HG02852 (cell line): ENCODE measurements around the gene SLC44A5.
"Not testable (repeated sequence)": the region's sequence is repeated elsewhere in the genome, so short reads cannot be mapped to it uniquely, and the experiment has no call there.

Experiments used
- ATAC-seq: cut with Tn5 transposase; IDR thresholded peaks from one replicate; pipeline ENCODE4 v1.9.1; 2021; ENCODE audit warnings: mild to moderate bottlenecking, moderate library complexity; ENCODE audit not compliant: unreplicated experiment

Gene SLC44A5

DNA sequence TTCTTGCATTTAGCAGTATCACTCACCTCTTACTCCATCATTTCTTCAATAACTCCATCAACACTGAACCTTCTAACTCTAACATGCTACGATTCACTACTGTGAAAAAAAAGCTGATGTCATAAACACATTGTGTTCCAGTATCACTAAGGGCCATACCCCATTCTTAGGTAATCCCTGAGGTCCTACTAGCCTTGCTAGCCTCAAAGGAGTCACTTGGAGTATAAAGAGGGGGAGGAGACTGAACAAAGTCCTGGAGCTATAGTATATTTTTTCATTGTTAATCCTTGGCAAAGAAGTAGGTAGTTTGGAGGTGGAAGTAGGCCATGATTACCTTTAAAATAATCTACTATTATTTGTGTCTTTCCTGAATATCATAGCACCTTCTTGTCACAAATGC lies at the start of gene SLC44A5:
TSS of gene SLC44A5 (minus strand) at position 101 of the 400 bp plus-strand sequence. CDS start 69,667 bp downstream, outside the sequence.
- no peak for ATAC-seq

DNA sequence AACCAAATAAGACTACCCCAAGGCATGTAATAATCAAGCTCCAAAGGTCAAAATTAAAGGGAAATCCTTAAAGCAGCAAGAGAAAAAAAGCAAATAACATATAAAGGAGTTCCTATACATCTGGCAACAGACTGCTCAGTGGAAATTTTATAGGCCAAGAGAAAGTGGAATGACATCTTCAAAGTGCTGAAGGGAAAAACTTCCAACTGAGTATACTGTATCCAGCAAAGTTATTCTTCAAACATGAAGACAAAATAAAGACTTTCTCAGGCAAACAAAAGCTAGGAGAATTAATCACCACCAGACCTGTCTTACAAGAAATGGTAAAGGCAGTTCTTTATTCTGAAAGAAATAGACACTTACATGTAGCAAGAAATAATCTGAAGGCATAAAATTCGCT lies 45.0 kb upstream of the SLC44A5 start:
- ATAC-seq = no peak

DNA sequence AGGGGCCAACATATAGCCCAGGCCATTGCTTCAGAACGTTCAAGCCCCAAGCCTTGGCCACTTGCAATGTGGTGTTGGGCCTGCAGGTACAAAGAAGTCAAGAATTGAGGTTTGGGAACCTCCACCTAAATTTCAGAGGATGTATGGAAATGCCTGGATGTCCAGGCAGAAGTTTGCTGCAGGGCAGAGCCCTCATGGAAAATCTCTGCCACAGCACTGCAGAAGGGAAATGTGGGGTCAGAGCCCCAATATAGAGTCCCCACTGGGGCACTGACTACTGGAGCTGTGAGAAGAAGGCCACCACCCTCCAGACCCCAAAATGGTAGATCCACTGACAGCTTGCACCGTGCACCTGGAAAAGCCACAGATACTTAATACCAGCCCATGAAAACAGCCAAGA lies 36.3 kb upstream of the SLC44A5 start:
- not testable (repeated sequence) for ATAC-seq

DNA sequence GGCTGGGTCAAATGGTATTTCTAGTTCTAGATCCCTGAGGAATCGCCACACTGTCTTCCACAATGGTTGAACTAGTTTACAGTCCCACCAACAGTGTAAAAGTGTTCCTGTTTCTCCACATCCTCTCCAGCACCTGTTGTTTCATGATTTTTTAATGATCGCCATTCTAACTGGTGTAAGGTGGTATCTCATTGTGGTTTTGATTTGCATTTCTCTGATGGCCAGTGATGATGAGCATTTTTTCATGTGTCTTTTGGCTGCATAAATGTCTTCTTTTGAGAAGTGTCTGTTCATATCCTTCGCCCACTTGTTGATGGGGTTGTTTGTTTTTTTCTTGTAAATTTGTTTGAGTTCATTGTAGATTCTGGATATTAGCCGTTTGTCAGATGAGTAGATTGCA lies 34.2 kb upstream of the SLC44A5 start:
- ATAC-seq = not testable (repeated sequence)

DNA sequence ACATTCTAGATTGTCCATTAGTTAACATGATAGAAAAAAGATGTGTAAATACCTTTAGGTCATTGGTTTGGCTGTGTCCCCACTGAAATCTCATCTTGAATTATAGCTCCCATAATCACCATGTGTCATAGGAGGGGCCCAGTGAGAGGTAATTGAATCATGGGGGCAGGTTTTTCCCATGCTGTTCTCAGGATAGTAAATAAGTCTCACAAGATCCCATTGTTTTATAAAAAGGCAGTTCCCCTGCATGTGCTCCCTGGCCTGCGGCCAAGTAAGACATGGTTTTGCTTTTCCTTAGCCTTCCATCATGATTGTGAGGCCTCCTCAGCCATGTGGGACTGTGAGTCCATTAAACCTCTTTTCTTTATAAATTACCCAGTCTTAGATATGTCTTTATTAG lies 32.5 kb upstream of the SLC44A5 start:
- no peak for ATAC-seq

DNA sequence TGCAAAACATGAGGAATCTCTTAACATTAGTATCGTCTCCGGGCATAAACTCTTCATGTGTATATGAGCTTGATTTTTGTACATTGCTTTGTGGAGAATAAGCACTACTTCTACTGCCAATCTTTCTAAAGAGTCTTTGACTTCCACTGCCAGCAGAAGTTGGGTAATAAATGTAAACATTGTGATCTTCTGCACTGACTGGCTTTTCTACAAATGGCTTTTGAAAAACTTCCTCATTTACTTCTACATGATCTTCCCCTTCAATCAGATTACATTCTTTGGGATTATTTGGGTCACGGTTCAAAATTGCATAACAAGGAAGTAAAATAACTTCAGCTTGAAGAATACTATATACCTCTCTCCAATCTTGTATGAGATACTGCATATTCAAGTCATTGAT lies 30.4 kb upstream of the SLC44A5 start:
- no peak for ATAC-seq

DNA sequence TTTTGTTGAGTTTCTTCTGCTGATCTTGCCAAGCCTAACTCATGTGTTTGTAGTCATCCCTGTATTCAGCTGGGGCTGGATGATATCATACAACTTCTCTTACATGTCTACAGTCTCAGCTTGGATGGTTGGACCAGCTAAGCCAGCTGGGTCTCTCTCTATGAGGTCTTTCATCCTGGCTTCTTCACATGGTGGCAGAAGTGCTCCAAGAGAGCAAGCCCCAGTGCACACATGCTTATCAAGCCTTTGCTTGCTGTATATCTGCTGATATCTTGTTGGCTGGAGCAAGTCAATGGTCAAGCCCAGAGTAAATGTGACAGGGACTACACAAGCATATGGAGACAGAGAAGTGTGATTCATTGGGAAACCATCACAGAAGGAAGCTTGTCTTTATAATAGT lies 29.2 kb upstream of the SLC44A5 start:
- no peak for ATAC-seq

DNA sequence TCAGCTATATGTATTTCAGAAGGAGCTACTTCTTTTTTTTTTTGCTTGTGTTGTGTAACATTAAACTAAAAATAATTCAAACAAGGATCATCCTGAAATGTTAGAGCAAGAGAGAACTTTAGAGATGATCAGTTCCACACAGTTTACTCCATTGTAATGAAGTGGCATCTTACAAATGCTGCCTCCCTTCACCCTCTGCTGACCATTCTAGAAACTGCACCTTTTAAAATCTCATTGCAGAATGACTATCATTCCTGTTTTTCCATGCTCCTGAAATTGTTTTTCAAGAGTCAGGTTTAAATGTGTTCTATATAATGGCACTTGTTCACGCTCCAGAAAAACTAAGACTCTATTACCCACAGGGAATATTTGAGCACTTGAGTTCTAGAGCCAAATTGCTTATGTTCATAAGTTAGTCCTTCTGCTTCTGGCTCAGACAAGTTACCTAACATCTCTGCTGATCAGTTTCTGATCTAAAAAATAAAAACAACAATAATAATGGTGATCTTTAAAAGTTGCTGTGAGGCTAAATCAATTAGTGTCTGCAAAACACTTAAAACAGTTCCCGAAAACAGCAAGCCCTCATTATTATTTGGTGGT lies 21.5 kb upstream of the SLC44A5 start:
- peak; percentile 75 for ATAC-seq

DNA sequence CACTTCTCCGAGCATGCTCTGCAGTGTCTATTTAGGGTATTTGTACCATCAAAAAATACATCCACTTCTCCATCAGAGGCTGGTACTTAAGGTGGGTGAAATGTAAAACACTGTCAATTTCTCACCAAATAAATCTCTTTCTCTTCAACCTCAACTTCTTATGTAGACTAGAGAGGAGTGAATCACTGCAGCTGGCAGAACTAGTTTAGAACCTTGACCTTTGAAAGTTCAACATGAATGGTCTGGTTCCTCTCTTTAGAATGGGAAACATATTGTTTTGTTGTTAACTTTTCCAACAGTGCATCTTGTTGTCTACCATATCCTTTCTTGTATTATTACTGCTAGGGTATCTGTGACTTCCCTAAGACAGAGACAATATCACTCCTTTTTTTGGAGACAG lies 20.1 kb upstream of the SLC44A5 start:
- ATAC-seq = no peak

DNA sequence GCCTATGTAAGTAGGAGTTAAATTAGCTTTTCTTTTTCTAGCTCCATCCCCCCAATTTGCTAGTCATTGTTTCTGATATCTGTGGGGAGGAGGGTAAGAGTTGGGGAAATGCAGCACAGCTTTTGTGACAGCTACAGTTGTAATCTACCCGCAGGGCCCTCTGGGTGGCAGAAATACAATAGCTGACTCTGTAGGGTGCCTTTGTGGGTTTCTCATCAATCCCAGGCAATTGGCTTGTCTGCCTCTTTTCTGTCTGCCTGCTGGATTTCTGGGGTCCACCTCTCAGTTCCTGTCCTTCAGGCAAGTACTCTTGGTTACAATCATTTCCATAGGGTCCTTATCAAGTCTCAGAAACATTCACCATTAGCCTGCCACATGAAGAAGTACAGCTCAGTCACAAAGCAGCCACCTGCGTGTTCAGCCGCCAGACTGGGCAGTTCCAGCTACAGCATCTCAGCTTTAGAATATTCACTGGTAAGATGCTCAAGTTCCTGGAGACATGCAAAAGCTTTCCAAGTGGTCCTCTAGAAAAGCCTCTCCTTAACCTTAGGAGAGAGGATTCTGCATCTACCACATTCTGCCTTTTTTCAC lies 19.2 kb upstream of the SLC44A5 start:
- ATAC-seq = no peak

DNA sequence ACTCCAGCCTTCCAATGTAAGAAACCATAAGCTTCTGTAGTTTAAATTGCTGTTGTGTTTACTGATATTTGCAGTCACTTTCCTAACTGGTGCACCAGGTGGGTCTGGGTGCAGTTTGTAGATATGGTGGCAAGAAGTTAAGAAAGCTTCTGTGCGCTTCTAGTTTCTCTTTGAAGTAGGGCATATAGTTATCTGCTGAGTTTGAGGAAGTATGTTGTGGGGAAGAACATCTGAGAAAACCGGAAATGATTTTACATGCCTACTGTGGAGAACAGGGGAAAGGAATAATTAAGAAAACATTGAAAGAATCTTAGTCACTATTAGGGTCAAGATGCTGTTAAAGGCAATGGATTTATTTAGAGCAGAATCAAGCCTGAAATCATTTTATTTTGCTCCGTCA lies 14.9 kb upstream of the SLC44A5 start:
- ATAC-seq = no peak

DNA sequence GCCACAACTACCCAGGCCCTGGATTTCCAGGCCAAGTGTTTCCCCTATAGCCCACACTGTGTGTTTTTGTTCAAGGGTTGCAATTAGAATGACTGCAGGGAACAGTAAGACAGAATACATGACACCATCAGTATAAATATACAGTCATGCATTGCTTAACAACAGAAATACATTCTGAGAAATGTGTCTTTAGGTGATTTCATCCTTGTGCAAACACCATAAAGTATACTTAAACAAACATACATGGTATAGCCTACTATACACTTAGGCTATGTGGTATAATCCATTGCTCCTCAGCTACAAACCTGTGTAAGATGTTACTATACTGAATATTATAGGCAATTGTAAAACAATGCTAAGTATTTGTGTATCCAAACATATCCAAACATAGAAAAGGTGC lies 7.5 kb upstream of the SLC44A5 start:
- ATAC-seq = no peak

DNA sequence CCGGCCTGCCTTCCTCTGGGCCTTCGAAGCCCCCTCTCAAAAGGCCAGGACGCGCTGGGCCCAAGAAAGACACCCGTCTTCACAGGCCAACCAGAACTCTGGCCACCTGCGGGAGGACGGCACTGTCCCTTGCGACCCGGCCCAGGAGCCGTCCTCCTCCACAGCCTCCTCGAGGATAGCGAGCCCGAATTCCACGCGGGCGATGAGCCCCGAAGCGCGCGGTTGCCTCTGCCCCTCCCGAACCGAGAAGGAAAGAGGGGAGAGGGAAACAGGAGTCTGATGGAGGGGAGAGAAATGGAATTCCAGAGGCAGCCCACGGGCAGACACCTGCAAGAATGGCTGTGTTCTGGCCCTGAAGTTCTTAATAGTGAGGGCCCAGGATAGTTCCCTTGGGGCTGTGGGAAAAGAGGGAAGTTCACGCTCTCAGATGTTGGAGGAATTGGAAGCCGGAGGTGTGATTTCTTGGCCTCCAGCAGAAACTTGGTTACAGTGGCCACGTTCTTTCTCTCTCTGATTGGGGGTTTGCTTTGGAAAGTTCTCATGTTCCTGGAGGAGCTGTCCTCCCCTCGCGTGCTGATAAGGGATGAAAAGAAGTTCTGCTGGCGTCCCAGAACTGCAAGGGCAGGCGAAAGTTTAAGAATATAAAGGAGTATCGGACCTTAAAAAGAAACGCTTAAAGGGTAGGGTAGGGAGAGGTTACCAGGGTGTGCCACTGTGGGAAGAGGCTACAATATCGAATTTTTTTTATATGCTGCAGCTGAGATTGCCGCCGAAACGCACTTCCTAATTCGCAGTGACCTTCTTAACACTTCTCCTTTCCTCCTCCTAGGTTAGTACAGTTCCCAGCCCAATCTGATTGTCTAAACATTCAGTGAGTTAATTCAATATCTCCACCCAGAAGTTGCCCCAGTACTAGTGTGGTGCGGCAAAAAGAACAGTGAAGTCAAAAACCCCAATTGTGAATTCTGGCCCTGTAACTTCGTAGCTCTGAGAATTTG lies 5.8 kb upstream of the SLC44A5 start:
- ATAC-seq = no peak

DNA sequence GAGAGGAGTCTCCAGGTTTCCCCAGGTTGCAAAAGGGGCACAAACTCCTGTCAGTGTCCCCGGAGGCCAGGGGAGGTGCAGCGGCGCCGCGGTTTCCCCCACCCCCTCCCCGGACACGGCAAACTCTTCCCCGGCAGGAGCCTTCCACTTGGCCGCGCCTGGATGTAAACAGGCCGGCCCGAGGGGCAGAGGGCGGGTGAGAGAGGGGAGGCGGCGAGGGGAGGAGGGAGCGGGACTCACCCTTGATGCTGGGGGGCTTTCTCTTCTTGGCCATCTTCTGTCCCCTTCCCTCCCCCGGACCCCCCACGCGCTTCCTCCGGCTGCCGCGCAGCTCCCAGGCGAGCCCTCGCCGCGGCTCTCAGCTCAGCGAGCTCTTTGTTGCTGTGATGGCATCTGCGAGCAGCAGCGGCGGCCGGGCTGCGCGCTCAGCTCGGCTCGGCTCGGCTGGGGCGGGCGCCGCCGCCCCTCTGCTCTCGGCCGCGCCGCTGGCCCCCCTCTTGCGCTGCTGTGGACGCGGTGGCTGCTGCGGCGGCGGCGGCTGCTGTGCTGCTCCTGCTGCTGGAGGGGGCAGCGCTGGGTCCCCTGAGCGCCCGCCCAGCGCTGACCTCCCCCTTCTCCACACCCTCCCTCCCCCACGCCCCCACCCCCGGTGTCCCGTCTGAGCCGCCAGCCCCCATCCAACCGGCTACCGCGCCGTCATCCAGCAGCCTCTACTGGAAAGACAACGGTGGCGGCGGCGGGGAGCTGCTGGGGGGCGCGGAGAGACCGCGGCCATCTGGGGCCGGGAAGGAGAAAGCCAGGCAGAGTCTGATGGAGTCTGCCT lies 4.9 kb upstream of the SLC44A5 start:
- no peak for ATAC-seq

DNA sequence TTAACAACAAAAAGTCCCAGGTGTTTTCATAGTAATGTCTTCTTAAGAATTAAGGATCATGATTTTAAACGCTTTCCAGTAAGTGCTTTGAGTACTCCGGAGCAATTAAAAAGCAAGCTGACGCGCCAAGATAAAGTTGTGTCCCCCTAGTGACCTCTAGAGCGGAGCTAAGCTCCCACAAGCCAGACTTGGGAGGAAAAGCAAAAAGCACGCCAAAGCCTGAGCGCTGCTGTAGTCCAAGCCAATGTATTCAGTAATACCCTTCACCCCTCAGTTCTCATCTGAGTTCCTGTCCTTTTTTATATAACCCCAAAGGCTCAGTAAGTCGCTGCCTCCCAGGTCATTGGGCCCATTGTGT lies 3.5 kb upstream of the SLC44A5 start:
- ATAC-seq = no peak

DNA sequence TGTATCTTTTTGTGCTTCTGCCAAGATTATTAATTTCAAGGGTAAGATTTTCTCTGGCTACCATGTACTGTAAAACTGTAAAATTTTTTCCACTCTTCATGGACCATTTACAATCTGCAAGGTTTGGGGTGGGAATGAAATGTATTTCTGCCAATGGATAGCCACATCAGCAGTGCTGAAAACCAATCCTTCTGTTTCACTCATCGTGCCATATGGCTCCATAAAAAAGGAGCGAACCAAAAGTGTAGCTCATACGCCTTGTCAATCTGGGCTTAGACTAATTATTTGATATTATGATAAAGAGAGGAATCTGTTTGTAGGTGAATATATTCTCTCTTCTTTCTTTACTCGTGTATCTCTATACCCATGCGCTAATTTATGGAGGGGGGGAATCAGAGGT lies 3.0 kb upstream of the SLC44A5 start:
- ATAC-seq = no peak

DNA sequence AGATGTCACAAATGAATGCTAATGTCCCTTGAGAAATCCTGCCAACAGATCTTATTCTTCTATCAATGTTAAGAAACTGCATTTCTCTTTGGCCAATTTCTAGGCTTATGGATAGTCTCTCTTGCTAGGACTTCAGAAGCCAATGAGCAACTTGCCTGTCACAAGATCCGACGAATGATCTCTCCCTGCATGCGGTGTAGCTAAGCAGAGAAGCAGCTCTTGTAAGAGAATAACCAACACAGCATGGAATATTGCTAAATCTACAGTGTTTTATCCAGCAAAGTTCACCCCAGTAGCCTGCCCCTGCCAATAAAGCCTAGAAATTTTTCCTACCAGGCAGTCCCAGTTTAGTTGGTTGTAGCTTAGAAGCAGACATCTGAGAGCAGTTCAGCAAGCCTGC lies 2.1 kb upstream of the SLC44A5 start:
- ATAC-seq = no peak

DNA sequence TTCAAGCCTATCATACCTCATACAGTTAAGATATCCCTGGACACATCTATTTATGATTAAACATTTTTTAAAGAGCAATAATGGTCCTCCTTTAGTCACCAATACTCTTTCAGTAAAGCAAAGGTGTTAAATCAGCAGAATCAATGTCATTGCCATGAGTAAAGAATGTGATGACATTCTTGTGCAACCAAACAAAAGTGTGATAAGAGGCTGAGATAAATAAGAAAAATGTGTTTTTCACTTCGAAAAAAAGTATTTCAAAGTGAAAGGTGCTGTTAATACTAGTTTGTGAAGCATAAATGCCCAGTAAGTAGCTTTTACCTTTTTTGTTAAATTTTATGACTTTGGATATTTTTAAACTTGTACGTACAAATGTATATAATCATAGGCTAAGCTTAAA lies 8.4 kb downstream of the SLC44A5 start:
- no peak for ATAC-seq

DNA sequence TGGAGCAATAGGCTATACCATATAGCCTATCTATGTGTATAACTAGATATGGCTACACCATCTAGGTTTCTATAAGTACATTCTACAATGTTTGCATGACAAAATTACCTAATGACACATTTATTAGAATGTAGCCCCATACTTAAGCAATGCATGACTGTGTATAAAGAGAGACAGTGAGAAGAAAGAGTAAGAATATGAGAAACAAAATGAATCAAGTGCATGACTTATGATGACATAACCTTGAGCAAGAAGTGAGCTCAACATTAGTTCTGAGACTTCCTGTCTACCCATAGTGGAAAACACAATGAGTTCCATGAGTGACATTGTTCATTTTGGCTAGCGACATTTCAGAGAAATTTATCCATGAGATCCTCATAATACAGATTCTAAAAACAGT lies 10.1 kb downstream of the SLC44A5 start:
- no peak for ATAC-seq

DNA sequence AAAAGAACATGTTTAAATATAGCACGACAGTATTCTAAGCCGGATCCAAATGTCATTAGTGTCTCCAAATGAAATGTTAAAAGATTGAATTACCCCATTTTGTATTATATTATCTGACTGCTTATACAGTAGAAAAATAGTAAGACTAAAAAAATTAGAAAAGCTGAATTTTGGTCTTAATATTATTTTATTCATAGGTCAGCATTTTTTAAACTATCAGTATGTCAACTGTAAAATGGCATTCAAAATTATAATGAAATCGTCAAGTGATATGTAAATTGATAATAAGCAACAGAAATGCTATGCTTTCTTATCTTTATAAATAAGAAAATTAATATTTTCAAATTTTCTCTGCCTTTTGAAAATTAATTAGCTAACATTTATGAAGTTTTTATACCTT lies 16.6 kb downstream of the SLC44A5 start:
- no peak for ATAC-seq

DNA sequence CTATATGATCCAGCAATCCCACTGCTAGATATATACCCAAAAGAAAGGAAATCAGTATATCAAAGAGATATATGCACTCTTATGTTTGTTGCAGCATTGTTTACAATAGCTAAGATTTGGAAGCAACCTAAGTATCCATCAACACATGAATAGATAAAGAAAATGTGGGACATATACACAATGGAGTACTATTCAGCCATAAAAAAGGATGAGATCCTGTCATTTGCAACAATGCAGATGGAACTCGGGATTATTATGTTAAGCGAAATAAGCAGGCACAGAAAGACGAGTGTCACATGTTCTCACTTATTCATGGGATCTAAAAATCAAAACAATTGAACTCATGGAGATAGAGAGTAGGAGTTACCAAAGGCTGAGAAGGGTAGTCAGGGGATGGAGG lies 17.5 kb downstream of the SLC44A5 start:
- ATAC-seq = not testable (repeated sequence)
